NCI-H2107 treated with DMSO at 0.1 percent for 48 hours (cell line): ENCODE data around the gene NPPB.
"Not testable (repeated sequence)": the region's sequence is repeated elsewhere in the genome, so short reads cannot be mapped to it uniquely, and the experiment has no call there.

Experiments
- DNase-seq: peaks from one replicate; lab custom pipeline; 2025; ENCODE audit not compliant: unreplicated experiment; lab: John Stamatoyannopoulos, UW

The NPPB gene

GRCh38 chr1:11858613-11858967 is at the start of gene NPPB:
NPPB (minus strand) TSS chr1:11858945; CDS start chr1:11858833, 112 bp downstream.
- no peak for DNase-seq

- DNase-seq: peak; percentile 99
Measured at GRCh38 chr1:11908095-11908675, 49.4 kb upstream of the NPPB start.

DNA sequence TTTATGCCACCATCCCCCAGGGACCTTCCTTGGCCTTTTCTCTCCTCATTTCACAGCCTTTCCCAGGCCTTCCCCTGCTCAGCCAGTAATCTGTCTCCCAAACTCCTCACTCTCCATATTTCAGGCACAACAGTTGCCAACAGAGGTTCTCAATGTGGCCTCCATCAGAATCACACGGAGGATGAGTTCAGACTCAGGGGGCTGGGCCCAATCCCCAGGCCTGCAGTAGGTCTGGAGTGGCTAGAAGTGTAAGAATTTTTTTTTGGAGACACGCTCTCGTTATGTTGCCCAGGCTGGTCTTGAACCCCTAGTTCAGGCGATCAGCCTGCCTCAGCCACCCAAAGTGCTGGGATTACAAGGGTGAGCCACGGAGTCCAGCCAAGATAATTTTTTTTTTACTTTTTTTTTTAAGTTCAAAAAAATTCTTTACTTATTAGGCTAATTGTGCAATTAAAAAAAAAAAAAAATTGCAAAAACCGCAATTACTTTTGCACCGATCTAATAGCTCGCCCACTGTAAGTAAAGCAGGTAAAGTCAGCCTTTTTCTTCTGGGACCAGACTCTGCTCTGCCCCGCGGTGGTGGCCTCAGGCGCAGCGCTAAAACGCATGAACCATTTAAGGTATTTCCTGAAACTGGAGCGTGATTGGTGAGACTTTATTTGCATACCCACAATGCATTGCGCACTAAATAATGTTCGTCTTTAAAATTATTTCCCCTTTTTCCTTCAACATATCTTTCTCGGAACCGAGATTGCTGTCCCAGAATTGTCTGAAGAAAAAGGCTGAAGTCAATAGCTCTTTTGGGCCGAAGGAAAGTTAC is 48.7 kb upstream of the NPPB start:
- peak; percentile 94 for DNase-seq

DNA sequence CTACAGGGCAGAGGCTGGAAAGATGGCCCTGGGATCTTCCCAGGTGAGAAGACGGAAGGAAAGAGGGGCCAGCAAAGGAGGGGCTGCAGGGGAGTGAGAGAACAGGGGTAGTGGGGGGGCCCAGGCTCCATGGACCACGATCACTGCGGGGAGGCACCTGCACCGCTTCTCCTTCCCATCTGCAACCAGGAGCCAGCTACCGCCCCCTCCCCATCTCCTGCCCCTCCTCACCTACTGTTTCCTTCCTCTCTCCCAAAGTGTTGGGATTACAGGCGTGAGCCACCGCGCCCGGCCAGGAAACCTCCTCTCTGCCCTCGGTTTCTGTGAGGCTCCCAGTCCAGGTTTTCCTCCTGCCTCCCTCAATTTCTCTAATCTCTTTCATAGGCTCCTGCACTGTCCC is 48.1 kb upstream of the NPPB start:
- no peak for DNase-seq

GRCh38 chr1:11904978-11905377 is 46.2 kb upstream of the NPPB start:
- DNase-seq: no peak

DNA sequence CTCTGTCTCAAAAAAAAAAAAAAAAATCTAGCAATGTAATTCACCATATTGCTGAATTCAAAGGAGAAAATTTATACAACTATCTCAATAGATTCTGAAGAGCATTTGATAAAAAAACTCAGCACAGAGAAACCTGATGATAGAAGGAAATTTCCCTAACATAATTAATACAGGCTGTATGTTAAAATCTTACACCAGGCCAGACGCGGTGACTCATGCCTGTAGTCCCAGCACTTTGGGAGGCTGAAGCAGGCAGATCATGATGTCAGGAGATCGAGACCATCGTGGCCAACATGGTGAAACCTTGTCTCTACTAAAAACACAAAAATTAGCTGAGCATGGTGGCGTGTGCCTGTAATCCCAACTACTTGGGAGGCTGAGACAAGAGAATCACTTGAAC is 45.4 kb upstream of the NPPB start:
- not testable (repeated sequence) for DNase-seq

GRCh38 chr1:11903210-11903609 is 44.5 kb upstream of the NPPB start:
- DNase-seq: no peak

DNA sequence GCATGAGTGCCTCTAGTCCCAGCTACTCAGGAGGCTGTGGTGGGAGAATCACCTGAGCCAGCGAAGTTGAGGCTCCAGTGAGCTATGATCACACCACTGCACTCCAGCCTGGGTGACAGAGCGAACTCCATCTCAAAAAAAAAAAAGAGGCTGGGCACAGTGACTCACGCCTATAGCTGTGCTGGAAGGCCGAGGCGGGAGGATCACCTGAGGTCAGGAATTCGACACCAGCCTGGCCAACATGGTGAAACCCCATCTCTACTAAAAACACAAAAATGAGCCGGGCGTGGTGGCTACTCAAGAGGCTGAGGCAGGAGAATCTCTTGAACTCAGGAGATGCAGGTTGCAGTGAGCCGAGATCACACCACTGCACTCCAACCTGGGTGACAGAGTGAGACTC is 42.7 kb upstream of the NPPB start:
- not testable (repeated sequence) for DNase-seq

DNA sequence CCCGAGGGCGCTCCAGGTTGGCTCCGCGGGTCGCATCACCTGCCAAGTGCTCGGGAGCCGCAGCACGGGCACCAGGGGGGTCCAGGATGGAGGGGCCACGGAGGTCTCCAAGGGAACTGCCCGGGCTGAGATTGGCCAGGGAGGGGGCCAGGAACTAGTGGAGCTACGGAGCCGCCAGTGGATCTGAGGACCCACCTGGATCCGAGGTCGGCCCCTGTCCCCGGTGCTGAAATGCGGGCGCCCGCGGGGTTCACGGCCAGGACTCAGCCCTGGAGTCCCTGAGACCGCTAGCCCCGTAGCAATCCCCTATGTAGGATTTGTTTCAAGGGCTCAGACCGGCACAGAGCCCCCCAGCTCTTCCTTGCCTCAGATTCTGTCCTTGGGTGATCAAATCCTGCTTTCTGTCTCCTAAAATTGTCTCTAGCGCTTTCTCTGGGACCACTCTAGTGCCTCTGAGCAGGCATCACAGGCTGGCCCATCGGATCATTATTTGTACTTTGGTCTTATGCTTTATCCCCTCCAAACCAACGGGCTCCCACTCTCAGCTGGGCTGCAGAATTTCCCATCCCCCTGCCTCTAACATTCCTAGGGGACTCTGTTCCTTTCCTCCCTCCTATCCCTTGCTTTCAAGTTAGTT is 40.2 kb upstream of the NPPB start:
- no peak for DNase-seq

DNA sequence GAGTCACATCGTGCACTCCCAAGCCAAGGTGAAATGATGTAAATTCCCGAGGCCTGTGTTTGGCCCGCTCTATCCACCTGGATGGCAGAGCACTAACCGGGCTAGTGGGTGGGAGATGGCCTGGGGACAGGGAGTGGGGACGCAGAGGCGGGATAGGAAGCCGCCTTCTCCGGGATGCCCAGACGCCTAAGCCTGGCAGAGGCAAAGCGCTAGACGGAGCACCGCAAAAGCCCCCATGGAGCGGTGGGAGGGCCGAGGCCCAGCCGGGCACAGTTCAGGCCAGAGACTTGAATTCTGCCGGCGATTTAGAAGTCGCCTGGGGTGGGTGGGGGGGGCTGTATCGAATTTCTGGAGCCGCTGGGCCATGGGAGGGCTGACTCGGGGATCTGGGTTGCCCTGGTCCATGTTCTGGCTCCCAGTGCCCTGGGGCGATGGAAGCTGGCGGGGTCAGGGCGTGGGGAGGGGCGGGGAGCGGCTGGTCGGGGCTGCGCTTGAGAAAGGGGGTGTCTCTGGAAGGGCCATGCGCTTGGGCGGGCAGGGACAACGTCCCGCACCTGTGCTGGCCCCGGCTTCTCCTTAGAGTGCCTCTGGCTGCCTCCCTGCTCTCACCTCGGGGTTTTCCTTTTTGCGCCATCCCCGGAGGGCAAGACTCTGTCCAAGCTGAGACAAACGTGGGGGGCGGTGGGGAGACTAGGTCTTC is 39.5 kb upstream of the NPPB start:
- no peak for DNase-seq

- not testable (repeated sequence) for DNase-seq
Measured at GRCh38 chr1:11894501-11894900, 35.8 kb upstream of the NPPB start.

- DNase-seq: peak; percentile 61
Measured at GRCh38 chr1:11893907-11894251, 35.1 kb upstream of the NPPB start.

GRCh38 chr1:11891433-11892186 is 32.9 kb upstream of the NPPB start:
- DNase-seq: no peak

DNA sequence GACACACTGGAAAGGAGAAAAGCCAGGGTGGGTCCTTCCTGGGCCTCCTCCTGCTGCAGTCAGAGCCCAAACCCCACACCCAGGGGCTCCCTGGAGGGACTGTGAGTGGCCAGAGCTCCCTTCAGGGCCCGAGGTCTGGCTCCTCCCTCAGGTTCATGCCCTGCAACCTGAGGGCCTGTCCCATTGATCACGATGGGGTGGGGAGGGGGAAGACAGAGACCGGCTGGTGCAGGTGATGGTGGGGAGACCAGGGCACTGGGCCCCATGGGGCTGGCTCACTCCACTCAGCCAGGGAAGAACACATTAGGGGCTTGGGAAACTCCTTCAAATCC is 30.1 kb upstream of the NPPB start:
- no peak for DNase-seq

GRCh38 chr1:11888206-11888876 is 29.6 kb upstream of the NPPB start:
- no peak for DNase-seq

- no peak for DNase-seq
Measured at GRCh38 chr1:11887666-11888007, 28.9 kb upstream of the NPPB start.

DNA sequence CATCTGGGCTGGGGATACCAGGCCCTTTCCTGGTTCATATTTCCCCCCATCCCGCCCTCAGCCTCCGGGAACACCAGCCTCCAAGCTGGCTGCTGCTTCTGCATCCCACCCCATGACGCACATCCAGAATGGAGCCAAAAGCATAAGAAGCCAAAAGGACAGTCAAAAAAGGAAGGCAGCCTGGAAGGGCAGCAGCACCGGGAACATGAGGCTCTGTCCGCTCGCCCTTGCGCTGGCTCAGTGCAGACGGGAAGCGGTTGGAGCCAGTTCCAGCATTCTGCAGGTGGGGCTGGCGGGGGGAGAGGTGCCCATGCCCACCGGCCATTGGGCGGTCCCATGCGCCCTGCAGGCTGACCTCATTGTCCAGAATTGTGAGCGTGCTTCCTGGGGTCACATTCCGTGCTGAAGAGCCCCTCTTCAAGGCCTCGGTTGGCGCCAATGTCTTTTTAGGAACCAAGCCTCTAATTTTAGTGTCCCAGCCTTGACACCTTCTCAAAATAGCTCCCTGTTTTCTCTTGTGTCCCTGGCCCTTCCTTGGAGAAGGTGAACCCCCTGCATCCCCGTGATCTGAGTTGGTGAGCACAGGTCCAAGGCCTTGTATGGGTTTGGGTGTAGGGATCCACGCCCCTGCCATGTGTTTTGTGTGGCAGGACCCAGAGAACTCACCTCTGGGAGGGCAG is 28.4 kb upstream of the NPPB start:
- no peak for DNase-seq

- no peak for DNase-seq
Measured at GRCh38 chr1:11885916-11886315, 27.2 kb upstream of the NPPB start.

- no peak for DNase-seq
Measured at GRCh38 chr1:11882814-11883538, 24.2 kb upstream of the NPPB start.
